Fibroblast of lung (primary cell): Measurements from ENCODE around the gene PHF2. TPM values are rescaled to one million over a fixed set of nuclear protein-coding genes. Genes with fewer than 3 reads are reported as not detected.
"Not testable (repeated sequence)": the region's sequence is repeated elsewhere in the genome, so short reads cannot be mapped to it uniquely, and the experiment has no call there.

Experiments used
- DNase-seq, 2 donors: peaks; one replicate each; pipeline versions ENCODE4 v3.0.0 to v3.0.0-alpha.2; 2010; ENCODE audit warnings: low read depth in 2 of 2
- H2AFZ ChIP-seq: 2 replicates; pipeline ENCODE4 v1.5.1; 2012; ENCODE audit warnings: low read length, control low read depth, inconsistent platforms
- H3K27ac ChIP-seq: 2 replicates; pipeline ENCODE4 v1.5.1; 2011; ENCODE audit warnings: low read length, control low read depth; ENCODE audit not compliant: insufficient read depth
- H3K27me3 ChIP-seq: 2 replicates; pipeline ENCODE4 v1.5.1; 2011; ENCODE audit warnings: mild to moderate bottlenecking, low read length; ENCODE audit not compliant: control insufficient read depth, insufficient read depth
- H3K36me3 ChIP-seq: 2 replicates; pipeline ENCODE4 v1.5.1; 2011; ENCODE audit warnings: low read length; ENCODE audit not compliant: control insufficient read depth, insufficient read depth
- H3K4me1 ChIP-seq: 2 replicates; pipeline ENCODE4 v1.5.1; 2011; ENCODE audit warnings: low read length; ENCODE audit not compliant: control insufficient read depth, insufficient read depth; ENCODE audit errors: extremely low read depth
- H3K4me2 ChIP-seq: 2 replicates; pipeline ENCODE4 v1.5.1; 2011; ENCODE audit warnings: low read length, control low read depth; ENCODE audit not compliant: insufficient read depth; ENCODE audit errors: extremely low read depth
- H3K4me3 ChIP-seq, 4 experiments: fragments of 200-600 bp in 1 of 4; sonication (generic) in 1 of 4; replicated peaks in 1 of 4; 2 replicates each; pipeline ENCODE4 v1.5.1; 2011 to 2016; ENCODE audit warnings: low read length in 4 of 4, low read depth in 3 of 4, mild to moderate bottlenecking in 3 of 4, control low read depth in 2 of 4, inconsistent platforms in 1 of 4, mixed read lengths in 1 of 4; ENCODE audit not compliant: insufficient read depth in 1 of 4; ENCODE audit errors: control extremely low read depth in 1 of 4
- H3K79me2 ChIP-seq: 2 replicates; pipeline ENCODE4 v1.5.1; 2012; ENCODE audit warnings: mild to moderate bottlenecking, low read length, inconsistent platforms; ENCODE audit not compliant: control insufficient read depth, insufficient read depth
- H3K9ac ChIP-seq: 2 replicates; pipeline ENCODE4 v1.5.1; 2011; ENCODE audit warnings: mild to moderate bottlenecking, low read length, control low read depth; ENCODE audit not compliant: insufficient read depth
- H3K9me3 ChIP-seq: 2 replicates; pipeline ENCODE4 v1.5.1; 2012; ENCODE audit warnings: low read depth, low read length; ENCODE audit not compliant: control insufficient read depth, insufficient read depth
- H4K20me1 ChIP-seq: 2 replicates; pipeline ENCODE4 v1.5.1; 2011; ENCODE audit warnings: low read length; ENCODE audit not compliant: control insufficient read depth, insufficient read depth; ENCODE audit errors: extremely low read depth
- CTCF ChIP-seq, 2 donors: IDR thresholded peaks in 1 of 2; conservative IDR thresholded peaks in 1 of 2; 1 replicate in 1 of 2; 2 replicates in 1 of 2; pipeline ENCODE4 v1.5.1; 2011 to 2012; ENCODE audit warnings: low read length in 2 of 2, control low read depth in 1 of 2, inconsistent platforms in 1 of 2, low read depth in 1 of 2, mild to moderate bottlenecking in 1 of 2
- EZH2 ChIP-seq: IDR thresholded peaks from 2 replicates; pipeline ENCODE4 v1.5.1; 2012; ENCODE audit warnings: low read length, control low read depth, mild to moderate bottlenecking; ENCODE audit errors: missing control alignments
- polyA plus RNA-seq, 2 donors: library from polyadenylated mRNA; depleted of rRNA in 1 of 2; stranded (reverse) in 1 of 2; unstranded in 1 of 2; fragments of >200 nt; gene quantifications; 2 replicates each; pipeline ENCODE4 v1.2.1, GENCODE V29; 2011 to 2012; ENCODE audit warnings: missing spikeins in 1 of 2
- total RNA-seq: library from RNA; depleted of rRNA; stranded (reverse); fragments of >200 nt; gene quantifications from 2 replicates; pipeline ENCODE4 v1.2.1, GENCODE V29; 2014

The PHF2 gene
- total and polyA plus RNA-seq, 2 donors (not counting 1 experiment from before 2014, with no cell fraction given): 9.2 to 13.4 TPM

GRCh38 chr9:93671020-93671338, 94.6 kb downstream of the PHF2 start:
- Histone ChIP-seq H3K79me2 (no peaks in the 10 kb centered on the region), H3K4me1 (no peaks in the 10 kb centered on the region)
- no peak for DNase-seq

GRCh38 chr9:93672330-93673020, 96.1 kb downstream of the PHF2 start:
- not testable (repeated sequence) for H3K36me3 ChIP-seq, DNase-seq, H3K9me3 ChIP-seq, H4K20me1 ChIP-seq, H3K27ac ChIP-seq, H3K79me2 ChIP-seq, H3K4me2 ChIP-seq, H3K27me3 ChIP-seq, H3K9ac ChIP-seq, H3K4me3 ChIP-seq, H3K4me1 ChIP-seq, H2AFZ ChIP-seq

More at GRCh38 chr9:93671020-93671338, 94.6 kb downstream of the PHF2 start:
- Histone ChIP-seq H2AFZ (no peak overlapping the region), H3K4me3 (no peak overlapping the region), H3K27ac (no peak overlapping the region), H3K9ac (no peak overlapping the region), H3K4me2 (no peak overlapping the region), H3K27me3 (no peaks in the 10 kb centered on the region), H3K36me3 (peaks cover 3% of the 10 kb centered on the region), H3K9me3 (no peaks in the 10 kb centered on the region), H4K20me1 (no peaks in the 10 kb centered on the region)
- TF ChIP-seq CTCF (conservative IDR thresholded peaks at IDR 0.05 in 1 of 2, IDR thresholded peaks at IDR 0.05 in 1 of 2; ENCODE audit: low read depth in 1 of 2, low read length in 2 of 2) (no peak), EZH2 (no peak)

- no peak overlapping the region for H3K9ac ChIP-seq
- no peak for TF ChIP-seq CTCF (conservative IDR thresholded peaks at IDR 0.05 in 1 of 2, IDR thresholded peaks at IDR 0.05 in 1 of 2; ENCODE audit: low read depth in 1 of 2, low read length in 2 of 2)
- TF ChIP-seq EZH2: no peak
Observed at GRCh38 chr9:93673021-93673838, 96.8 kb downstream of the PHF2 start.

More at GRCh38 chr9:93673021-93673838, 96.8 kb downstream of the PHF2 start:
- no peak overlapping the region for H3K4me3 ChIP-seq
- no peak overlapping the region for H2AFZ ChIP-seq
- no peak overlapping the region for H3K27ac ChIP-seq
- no peak overlapping the region for H3K4me2 ChIP-seq
- H3K9me3 ChIP-seq: no peaks in the 10 kb centered on the region
- no peaks in the 10 kb centered on the region for H3K27me3 ChIP-seq
- no peaks in the 10 kb centered on the region for H3K79me2 ChIP-seq
- H3K4me1 ChIP-seq: no peaks in the 10 kb centered on the region
- no peaks in the 10 kb centered on the region for H4K20me1 ChIP-seq
- H3K36me3 ChIP-seq: peaks cover 9% of the 10 kb centered on the region
- DNase-seq: peak in 1 of 2 donors; percentile 8
